ENCODE results near the gene FGFR1OP2. TPM values are rescaled to one million over a fixed set of nuclear protein-coding genes. Genes with fewer than 3 reads are reported as not detected.
"Not testable (repeated sequence)": the region's sequence is repeated elsewhere in the genome, so short reads cannot be mapped to it uniquely, and the experiment has no call there.

The FGFR1OP2 gene
- polyA plus RNA-seq, 1 donor = 45.0 TPM

- DNase-seq (ENCODE audit: low read depth) = no peak
Measured at GRCh38 chr12:26941215-26941594, 2.9 kb downstream of the FGFR1OP2 start.

- DNase-seq (ENCODE audit: low read depth) = no peak
Measured at GRCh38 chr12:26948309-26948708, 10.0 kb downstream of the FGFR1OP2 start.

- no peak for DNase-seq (ENCODE audit: low read depth)
Measured at GRCh38 chr12:26953447-26953846, 15.2 kb downstream of the FGFR1OP2 start.

GRCh38 chr12:26954027-26954426 is 15.8 kb downstream of the FGFR1OP2 start:
- no peak for DNase-seq (ENCODE audit: low read depth)

- DNase-seq (ENCODE audit: low read depth) = not testable (repeated sequence)
Measured at GRCh38 chr12:26961391-26961790, 23.1 kb downstream of the FGFR1OP2 start.

- no peak for DNase-seq (ENCODE audit: low read depth)
Measured at GRCh38 chr12:26961803-26962202, 23.5 kb downstream of the FGFR1OP2 start.

- no peak for DNase-seq (ENCODE audit: low read depth)
Measured at GRCh38 chr12:26963413-26963812, 25.1 kb downstream of the FGFR1OP2 start.

- DNase-seq (ENCODE audit: low read depth) = no peak
Measured at GRCh38 chr12:26966842-26967241, 28.6 kb downstream of the FGFR1OP2 start.

GRCh38 chr12:26970136-26970535 is 31.9 kb downstream of the FGFR1OP2 start:
- DNase-seq (ENCODE audit: low read depth) = no peak

GRCh38 chr12:26971963-26972362 is 33.7 kb downstream of the FGFR1OP2 start:
- no peak for DNase-seq (ENCODE audit: low read depth)

GRCh38 chr12:26976687-26977086 is 38.4 kb downstream of the FGFR1OP2 start:
- no peak for DNase-seq (ENCODE audit: low read depth)

GRCh38 chr12:26978801-26979200 is 40.5 kb downstream of the FGFR1OP2 start:
- no peak for DNase-seq (ENCODE audit: low read depth)

GRCh38 chr12:26979733-26980132 is 41.5 kb downstream of the FGFR1OP2 start:
- DNase-seq (ENCODE audit: low read depth) = no peak

- DNase-seq (ENCODE audit: low read depth) = no peak
Measured at GRCh38 chr12:26982866-26983265, 44.6 kb downstream of the FGFR1OP2 start.

GRCh38 chr12:26987634-26988424 is 49.6 kb downstream of the FGFR1OP2 start:
- DNase-seq (ENCODE audit: low read depth) = no peak

GRCh38 chr12:26988703-26989102 is 50.4 kb downstream of the FGFR1OP2 start:
- DNase-seq (ENCODE audit: low read depth) = no peak

- no peak for DNase-seq (ENCODE audit: low read depth)
Measured at GRCh38 chr12:26989873-26990272, 51.6 kb downstream of the FGFR1OP2 start.

- no peak for DNase-seq (ENCODE audit: low read depth)
Measured at GRCh38 chr12:26991826-26992225, 53.6 kb downstream of the FGFR1OP2 start.

GRCh38 chr12:26994109-26994508 is 55.8 kb downstream of the FGFR1OP2 start:
- no peak for DNase-seq (ENCODE audit: low read depth)

- DNase-seq (ENCODE audit: low read depth) = no peak
Measured at GRCh38 chr12:26995706-26996105, 57.4 kb downstream of the FGFR1OP2 start.

GRCh38 chr12:26997003-26997402 is 58.7 kb downstream of the FGFR1OP2 start:
- DNase-seq (ENCODE audit: low read depth) = no peak

GRCh38 chr12:27000961-27001360 is 62.7 kb downstream of the FGFR1OP2 start:
- no peak for DNase-seq (ENCODE audit: low read depth)

- DNase-seq (ENCODE audit: low read depth) = no peak
Measured at GRCh38 chr12:27001663-27002062, 63.4 kb downstream of the FGFR1OP2 start.

- no peak for DNase-seq (ENCODE audit: low read depth)
Measured at GRCh38 chr12:27002141-27002540, 63.9 kb downstream of the FGFR1OP2 start.
